Measurements from ENCODE around the gene LKAAEAR1. TPM values are rescaled to one million over a fixed set of nuclear protein-coding genes. Genes with fewer than 3 reads are reported as not detected.

LKAAEAR1 gene
- total and polyA plus RNA-seq, 9 of the 15 experiments (the other 6 are each of a cell fraction or from before 2014, with no cell fraction given) = not detected

DNA sequence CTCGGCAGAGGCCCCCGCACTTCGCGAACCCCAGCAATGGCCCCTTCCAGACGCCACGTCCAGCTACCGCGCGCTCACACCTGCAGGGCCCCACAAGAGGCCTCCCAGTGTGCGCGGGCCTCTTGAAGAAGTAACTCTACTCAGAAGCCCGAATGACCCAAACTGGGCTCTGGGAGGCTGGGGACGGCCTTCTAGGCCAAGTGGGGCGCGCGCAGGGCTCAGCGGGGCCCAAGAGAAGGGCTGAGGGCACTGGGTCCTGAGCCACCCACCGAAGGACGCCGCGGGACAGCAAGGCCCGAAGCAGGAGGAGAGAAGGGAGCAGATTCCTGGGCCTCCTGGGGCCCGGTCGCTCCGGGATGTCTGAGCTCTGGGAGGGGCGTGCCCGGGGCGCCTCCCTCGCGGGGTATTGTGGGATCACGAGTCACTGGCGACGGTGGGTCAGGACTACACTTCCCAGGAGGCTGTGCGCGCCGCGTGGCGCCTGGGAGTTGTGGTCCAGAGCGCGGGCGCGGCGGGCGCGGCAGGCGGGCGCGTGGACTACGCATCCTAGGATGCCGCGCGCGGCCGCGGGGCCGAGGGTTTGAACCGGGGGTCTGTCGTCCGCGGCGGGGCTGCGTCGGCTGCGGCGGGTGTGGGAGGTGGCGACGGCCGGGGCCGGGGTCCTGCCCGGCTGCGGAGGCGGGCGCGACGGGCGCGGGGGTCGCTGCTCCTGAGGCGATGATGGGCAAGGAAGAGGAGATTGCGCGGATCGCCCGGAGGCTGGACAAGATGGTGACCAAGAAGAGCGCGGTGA, 21.4 kb downstream of the LKAAEAR1 start, which contains the start of gene TCEA2 (continued):
- TF ChIP-seq NCOA2 (IDR thresholded peaks at IDR 0.05; ENCODE audit: partially characterized antibody in 2 of 2) (no peak), ETV5 (CRISPR knock-in tag; IDR thresholded peaks at IDR 0.05; ENCODE audit: low read depth) (peak; percentile 58; the same call in 1 of the 2 replicates), NUFIP1 (IDR thresholded peaks at IDR 0.05; ENCODE audit: partially characterized antibody) (no peak), ZNF311 (CRISPR knock-in tag; IDR thresholded peaks at IDR 0.05) (peak; percentile 84), PPARD (CRISPR knock-in tag; IDR thresholded peaks at IDR 0.05) (no peak), RBM34 (IDR thresholded peaks at IDR 0.05; ENCODE audit: borderline replicate concordance, insufficient read depth, low read length) (no peak), CHD1 (IDR thresholded peaks at IDR 0.05; ENCODE audit: low read length) (no peak), RAD51 (IDR thresholded peaks at IDR 0.05; ENCODE audit: borderline replicate concordance, low read depth) (no peak), MYNN (IDR thresholded peaks at IDR 0.05) (0 out of 2 replicates have a peak, but pooled peaks have one; percentile 22), MYNN (CRISPR knock-in tag; IDR thresholded peaks at IDR 0.05) (no peak), FOS (IDR thresholded peaks at IDR 0.05; ENCODE audit: extremely low read depth, insufficient read length) (no peak), KHSRP (IDR thresholded peaks at IDR 0.05) (no peak), FOXA3 (CRISPR knock-in tag; conservative IDR thresholded peaks at IDR 0.05 in 1 of 2, IDR thresholded peaks at IDR 0.05 in 1 of 2) (0 out of 4 replicates have a peak, but pooled peaks of 1 of the 2 experiments have one; percentile 46), CHCHD3 (CRISPR knock-in tag; IDR thresholded peaks at IDR 0.05) (no peak), SMARCA4 (IDR thresholded peaks at IDR 0.05) (no peak), TRIM28 (IDR thresholded peaks at IDR 0.05) (no peak), JUNB (CRISPR knock-in tag; conservative IDR thresholded peaks at IDR 0.05) (no peak), LEF1 (IDR thresholded peaks at IDR 0.05) (no peak), MTA3 (IDR thresholded peaks at IDR 0.05; ENCODE audit: borderline replicate concordance) (peak; percentile 36; the same call in 1 of the 2 replicates), TBP (optimal IDR thresholded peaks at IDR 0.05; ENCODE audit: low read depth, low read length) (peak; percentile 33)
- TF ChIP-seq, protein P1, sequence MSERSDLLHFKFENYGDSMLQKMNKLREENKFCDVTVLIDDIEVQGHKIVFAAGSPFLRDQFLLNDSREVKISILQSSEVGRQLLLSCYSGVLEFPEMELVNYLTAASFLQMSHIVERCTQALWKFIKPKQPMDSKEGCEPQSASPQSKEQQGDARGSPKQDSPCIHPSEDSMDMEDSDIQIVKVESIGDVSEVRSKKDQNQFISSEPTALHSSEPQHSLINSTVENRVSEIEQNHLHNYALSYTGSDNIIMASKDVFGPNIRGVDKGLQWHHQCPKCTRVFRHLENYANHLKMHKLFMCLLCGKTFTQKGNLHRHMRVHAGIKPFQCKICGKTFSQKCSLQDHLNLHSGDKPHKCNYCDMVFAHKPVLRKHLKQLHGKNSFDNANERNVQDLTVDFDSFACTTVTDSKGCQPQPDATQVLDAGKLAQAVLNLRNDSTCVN (CRISPR knock-in tag; IDR thresholded peaks at IDR 0.05) = peak; percentile 40; the same call in 1 of the 2 replicates
- TF ChIP-seq, protein P2, sequence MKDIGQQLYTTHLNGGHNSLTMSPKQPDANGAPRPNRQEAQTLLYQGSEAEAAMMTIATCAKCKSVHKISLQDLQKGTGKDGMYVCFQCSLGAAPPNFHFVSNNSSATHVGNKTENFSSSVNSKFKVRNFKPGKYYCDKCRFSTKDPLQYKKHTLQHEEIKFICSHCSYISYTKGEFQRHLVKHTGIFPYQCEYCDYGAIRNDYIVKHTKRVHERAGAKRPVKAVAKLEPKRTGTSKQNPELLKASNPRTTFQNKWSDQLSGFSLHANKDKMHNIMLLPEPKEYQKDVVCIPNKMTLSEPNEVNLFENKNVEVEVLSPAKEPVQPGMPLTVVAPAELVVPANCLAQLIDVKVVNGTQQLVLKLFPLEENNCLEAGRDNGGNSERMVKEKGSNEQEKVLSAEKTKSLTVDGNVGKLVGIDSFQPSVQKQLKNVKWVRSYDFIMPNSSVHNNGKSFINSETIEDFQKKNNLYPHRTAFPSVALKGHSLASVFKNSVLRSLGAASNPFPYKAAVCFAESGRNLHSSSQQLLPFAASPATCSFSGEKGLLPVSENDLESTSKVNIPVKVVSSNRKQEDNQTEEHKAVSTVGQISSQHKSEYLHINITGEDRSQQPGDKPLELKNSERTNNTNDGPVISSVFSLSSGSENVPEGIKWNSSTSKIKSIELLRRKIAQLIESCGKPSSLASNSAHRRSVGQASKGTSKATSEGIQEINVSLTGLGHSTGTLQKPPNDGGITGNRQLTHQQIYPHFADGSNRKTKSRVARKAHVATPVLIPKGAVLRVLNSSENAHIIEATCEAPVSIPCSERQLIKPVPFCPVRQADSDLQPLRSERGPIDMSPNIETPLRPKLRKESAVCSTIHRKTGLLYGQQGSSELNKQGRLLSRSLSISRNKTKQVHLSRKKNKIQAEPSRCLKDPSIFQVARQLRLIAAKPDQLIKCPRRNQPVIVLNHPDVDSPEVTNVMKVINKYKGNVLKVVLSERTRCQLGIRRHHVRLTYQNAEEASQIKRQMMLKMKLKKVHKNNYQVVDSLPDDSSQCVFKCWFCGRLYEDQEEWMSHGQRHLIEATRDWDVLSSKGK (CRISPR knock-in tag; IDR thresholded peaks at IDR 0.05) = no peak
- TF ChIP-seq, protein P3, sequence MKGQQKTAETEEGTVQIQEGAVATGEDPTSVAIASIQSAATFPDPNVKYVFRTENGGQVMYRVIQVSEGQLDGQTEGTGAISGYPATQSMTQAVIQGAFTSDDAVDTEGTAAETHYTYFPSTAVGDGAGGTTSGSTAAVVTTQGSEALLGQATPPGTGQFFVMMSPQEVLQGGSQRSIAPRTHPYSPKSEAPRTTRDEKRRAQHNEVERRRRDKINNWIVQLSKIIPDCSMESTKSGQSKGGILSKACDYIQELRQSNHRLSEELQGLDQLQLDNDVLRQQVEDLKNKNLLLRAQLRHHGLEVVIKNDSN (CRISPR knock-in tag; IDR thresholded peaks at IDR 0.05) = peak; percentile 66

Measured in K562 (cell line).